Esophagus squamous epithelium (tissue), 4 donors: ENCODE results near the gene GIPC2.

ENCODE experiments used
- POLR2A ChIP-seq, 4 donors: fragments of 450-650 bp; IDR thresholded peaks; one replicate each; pipeline ENCODE4 v1.6.1; 2017; ENCODE audit warnings: antibody characterized with exemption in 4 of 4, mild to moderate bottlenecking in 4 of 4, moderate library complexity in 3 of 4
- TF ChIP-seq, protein P1 (sequence below), 6 experiments: fragments of 450-650 bp in 4 of 6; fragments of 200-600 bp in 2 of 6; sonication (generic) in 2 of 6; IDR thresholded peaks; one replicate each; pipeline ENCODE4 v1.5.1; 2016 to 2019; ENCODE audit warnings: antibody characterized with exemption in 6 of 6, mild to moderate bottlenecking in 4 of 6, moderate library complexity in 4 of 6

DNA sequence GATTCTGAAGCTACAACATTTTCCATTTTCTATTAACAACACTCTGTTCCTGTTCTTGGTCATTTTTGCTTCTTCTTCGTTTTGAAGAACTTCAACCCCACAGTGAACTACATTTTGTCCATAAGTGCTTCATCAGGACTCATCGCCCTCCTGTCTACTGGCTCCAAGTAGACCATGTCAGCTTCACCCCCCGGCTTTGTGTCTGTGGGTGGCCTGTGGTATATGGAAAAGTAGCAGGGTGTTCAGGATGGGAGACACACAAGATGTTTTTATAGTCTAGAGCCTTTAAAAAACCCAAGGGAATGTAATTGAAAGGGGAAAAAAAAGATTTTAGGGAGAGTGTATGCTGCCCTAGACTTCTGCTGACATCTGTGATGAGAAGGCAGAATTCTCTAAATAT lies 46.1 kb downstream of the GIPC2 start:
- TF ChIP-seq, protein P1, sequence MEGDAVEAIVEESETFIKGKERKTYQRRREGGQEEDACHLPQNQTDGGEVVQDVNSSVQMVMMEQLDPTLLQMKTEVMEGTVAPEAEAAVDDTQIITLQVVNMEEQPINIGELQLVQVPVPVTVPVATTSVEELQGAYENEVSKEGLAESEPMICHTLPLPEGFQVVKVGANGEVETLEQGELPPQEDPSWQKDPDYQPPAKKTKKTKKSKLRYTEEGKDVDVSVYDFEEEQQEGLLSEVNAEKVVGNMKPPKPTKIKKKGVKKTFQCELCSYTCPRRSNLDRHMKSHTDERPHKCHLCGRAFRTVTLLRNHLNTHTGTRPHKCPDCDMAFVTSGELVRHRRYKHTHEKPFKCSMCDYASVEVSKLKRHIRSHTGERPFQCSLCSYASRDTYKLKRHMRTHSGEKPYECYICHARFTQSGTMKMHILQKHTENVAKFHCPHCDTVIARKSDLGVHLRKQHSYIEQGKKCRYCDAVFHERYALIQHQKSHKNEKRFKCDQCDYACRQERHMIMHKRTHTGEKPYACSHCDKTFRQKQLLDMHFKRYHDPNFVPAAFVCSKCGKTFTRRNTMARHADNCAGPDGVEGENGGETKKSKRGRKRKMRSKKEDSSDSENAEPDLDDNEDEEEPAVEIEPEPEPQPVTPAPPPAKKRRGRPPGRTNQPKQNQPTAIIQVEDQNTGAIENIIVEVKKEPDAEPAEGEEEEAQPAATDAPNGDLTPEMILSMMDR (IDR thresholded peaks at IDR 0.05): no peak
- no peak for TF ChIP-seq POLR2A (IDR thresholded peaks at IDR 0.05)
